Activated CD8-positive, alpha-beta T cell treated with anti-CD3 and anti-CD28 coated beads, Interleukin-2, amount 10 ng/mL, durations not matched to agents 7 days and 5 days (primary cell): ENCODE measurements around the gene NCAPG2. TPM values are rescaled to one million over a fixed set of nuclear protein-coding genes. Genes with fewer than 3 reads are reported as not detected.

ENCODE experiments used
- ATAC-seq: fragments of 150-1000 bp; cut with Tn5 transposase; one replicate; pipeline ENCODE4 v1.10.0; 2021; ENCODE audit warnings: moderate library complexity
- CTCF ChIA-PET: fragments of 350-600 bp; sonication (Branson Sonifier 250); formaldehyde crosslinking; loops from one replicate; lab custom pipeline; 2021; ENCODE audit warnings: antibody characterized with exemption; lab: Charles Lee
- POLR2A ChIA-PET: fragments of 350-600 bp; sonication (Branson Sonifier 250); formaldehyde crosslinking; loops from one replicate; lab custom pipeline; 2021; ENCODE audit warnings: antibody characterized with exemption; lab: Charles Lee
- DNase-seq: peaks from one replicate; pipeline ENCODE4 v3.0.0-alpha.2; 2020
- H3K27ac Mint-ChIP-seq: one replicate; pipeline ENCODE4 v1.8.0; 2021; ENCODE audit warnings: mild to moderate bottlenecking, mixed read lengths
- H3K27me3 Mint-ChIP-seq: one replicate; pipeline ENCODE4 v1.8.0; 2021; ENCODE audit warnings: low read depth, mixed read lengths
- H3K36me3 Mint-ChIP-seq: one replicate; pipeline ENCODE4 v1.8.0; 2021; ENCODE audit warnings: low read depth, mixed read lengths
- H3K4me1 Mint-ChIP-seq: one replicate; pipeline ENCODE4 v1.8.0; 2021; ENCODE audit warnings: low read depth, mixed read lengths
- H3K4me3 Mint-ChIP-seq: one replicate; pipeline ENCODE4 v1.8.0; 2021; ENCODE audit warnings: mild to moderate bottlenecking, mixed read lengths
- H3K9me3 Mint-ChIP-seq: one replicate; pipeline ENCODE4 v1.8.0; 2022; ENCODE audit warnings: mixed read lengths; ENCODE audit not compliant: insufficient read depth
- total RNA-seq, 2 experiments: library from RNA; stranded (reverse); gene quantifications; one replicate each; pipeline ENCODE4 v1.2.3, GENCODE V29; 2021

Gene NCAPG2
- total RNA-seq, 2 experiments from 2014 or later = 154 TPM

DNA sequence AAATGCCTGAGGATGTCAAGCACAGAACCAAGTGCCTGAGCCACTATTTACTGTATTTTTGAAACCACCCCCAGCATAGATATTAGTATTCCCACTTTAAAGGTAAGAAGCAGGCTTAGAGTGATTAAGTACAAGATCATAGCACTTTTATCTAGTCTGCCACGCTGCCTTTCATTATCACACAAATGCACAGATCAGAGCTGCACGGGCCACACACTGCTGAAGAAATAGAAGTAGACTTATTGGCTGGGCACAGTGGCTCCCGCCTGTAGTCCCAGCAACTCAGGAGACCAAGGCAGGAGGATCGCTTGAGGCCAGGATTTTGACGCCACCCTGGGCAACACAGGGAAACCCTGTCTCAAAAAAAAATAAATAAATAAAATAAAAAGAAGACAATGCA is 38.2 kb downstream of the NCAPG2 start:
- H3K4me1 Mint-ChIP-seq = peaks cover 5% of the 10 kb centered on the region

DNA sequence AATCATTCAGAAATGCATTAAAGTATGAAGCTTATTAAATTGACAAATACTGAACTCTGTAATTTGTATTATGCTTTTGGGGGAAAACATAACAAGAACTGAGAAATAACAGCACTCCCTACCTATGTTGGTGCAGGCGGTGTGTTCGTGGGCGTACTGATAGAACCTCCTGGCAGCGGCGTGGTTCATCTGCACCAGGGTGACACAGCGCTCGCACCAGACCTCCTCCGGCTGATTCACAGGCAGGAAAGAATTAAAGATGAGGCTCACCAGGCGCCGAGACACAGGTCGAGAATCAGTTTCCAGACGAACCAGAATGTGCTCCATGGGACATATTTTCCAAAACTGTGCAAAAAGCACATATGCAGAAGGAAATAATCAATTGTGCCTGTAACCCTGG is 40.2 kb downstream of the NCAPG2 start:
- no peak for ATAC-seq
- H3K4me3 Mint-ChIP-seq = no peak overlapping the region
- no peak overlapping the region for H3K27ac Mint-ChIP-seq
- no peak for DNase-seq
- peaks cover 53% of the 10 kb centered on the region for H3K36me3 Mint-ChIP-seq
- no peaks in the 10 kb centered on the region for H3K27me3 Mint-ChIP-seq
- no peaks in the 10 kb centered on the region for H3K9me3 Mint-ChIP-seq
- POLR2A ChIA-PET = no interaction called here
- H3K4me1 Mint-ChIP-seq = peaks cover 5% of the 10 kb centered on the region
- CTCF ChIA-PET = interaction anchor here (1.0 kb wide), 1 partner anchor 17 kb away, joined by 4 read pairs; no protein-coding TSS in a partner anchor

More for the DNA sequence above, 38.2 kb downstream of the NCAPG2 start:
- peaks cover 57% of the 10 kb centered on the region for H3K36me3 Mint-ChIP-seq
- DNase-seq = no peak
- no peak overlapping the region for H3K4me3 Mint-ChIP-seq
- POLR2A ChIA-PET = no interaction called here
- CTCF ChIA-PET = no interaction called here
- H3K27ac Mint-ChIP-seq = no peak overlapping the region
- H3K9me3 Mint-ChIP-seq = no peaks in the 10 kb centered on the region
- no peaks in the 10 kb centered on the region for H3K27me3 Mint-ChIP-seq
- ATAC-seq = no peak

DNA sequence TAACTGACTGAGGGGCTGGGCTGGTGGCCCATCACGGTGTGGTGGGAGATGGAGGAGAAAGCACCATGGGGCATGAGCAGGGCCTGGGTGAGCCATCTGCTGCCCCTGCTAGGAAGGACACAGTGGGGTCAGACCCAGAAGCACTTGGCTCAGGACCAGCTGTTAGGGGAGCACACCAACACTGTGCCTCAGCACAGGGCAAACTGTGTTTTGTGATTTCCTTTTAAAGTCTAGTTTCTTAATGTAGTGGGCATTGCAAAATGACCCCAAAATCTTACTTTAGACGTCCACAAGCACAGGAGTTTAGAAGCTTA is 41.2 kb downstream of the NCAPG2 start:
- ATAC-seq = peak; percentile 14
- CTCF ChIA-PET = no interaction called here
- peak overlapping the region; percentile 45 for H3K27ac Mint-ChIP-seq
- peaks cover 47% of the 10 kb centered on the region for H3K36me3 Mint-ChIP-seq
- peaks cover 5% of the 10 kb centered on the region for H3K4me1 Mint-ChIP-seq
- DNase-seq = no peak
- POLR2A ChIA-PET = no interaction called here
- no peaks in the 10 kb centered on the region for H3K27me3 Mint-ChIP-seq
- H3K9me3 Mint-ChIP-seq = no peaks in the 10 kb centered on the region
- H3K4me3 Mint-ChIP-seq = no peak overlapping the region

DNA sequence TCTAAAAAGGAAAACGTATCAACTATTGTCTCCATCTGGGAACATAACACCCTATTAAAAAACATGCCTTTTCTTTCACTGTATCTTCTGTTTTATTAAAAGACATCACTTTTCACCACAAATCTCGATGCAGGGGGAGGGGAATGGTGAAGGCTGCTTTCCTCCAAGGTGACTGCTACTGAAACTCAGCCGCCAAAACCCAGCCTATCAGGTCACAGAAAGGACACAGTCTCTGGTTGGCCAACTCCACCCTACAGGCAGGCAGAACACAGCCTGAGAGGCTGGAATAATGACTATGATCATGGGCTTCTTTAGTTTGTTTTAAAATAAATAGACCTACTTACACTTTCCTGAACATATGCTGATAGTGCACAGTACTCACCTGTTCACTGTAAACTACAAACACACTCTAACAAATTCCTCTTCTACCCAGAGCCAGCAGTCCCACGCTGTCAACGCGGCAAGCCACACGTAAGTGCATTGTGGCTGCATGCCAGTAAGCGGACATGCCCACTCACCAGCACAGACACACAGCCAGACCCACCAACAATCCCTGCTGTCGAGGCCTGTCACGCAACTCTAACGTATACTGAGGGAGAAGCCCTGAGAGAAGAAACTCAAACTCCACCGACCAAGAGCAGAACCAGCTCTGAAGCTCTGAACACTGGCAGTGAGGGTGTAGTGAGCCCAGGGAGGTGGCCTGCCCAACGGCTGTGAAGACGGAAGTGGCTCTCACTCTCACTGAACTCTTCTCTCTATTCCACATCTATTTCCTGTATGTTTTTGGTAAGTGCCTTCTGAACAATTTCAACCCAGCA is 41.8 kb downstream of the NCAPG2 start:
- ChIA-PET POLR2A (no interaction called here), CTCF (no interaction called here)
- Mint-ChIP-seq H3K4me1 (peaks cover 5% of the 10 kb centered on the region), H3K4me3 (no peak overlapping the region), H3K27me3 (no peaks in the 10 kb centered on the region), H3K9me3 (no peaks in the 10 kb centered on the region), H3K36me3 (peaks cover 52% of the 10 kb centered on the region), H3K27ac (peak overlapping the region; percentile 45)
- DNase-seq = no peak
- peak; percentile 39 for ATAC-seq

DNA sequence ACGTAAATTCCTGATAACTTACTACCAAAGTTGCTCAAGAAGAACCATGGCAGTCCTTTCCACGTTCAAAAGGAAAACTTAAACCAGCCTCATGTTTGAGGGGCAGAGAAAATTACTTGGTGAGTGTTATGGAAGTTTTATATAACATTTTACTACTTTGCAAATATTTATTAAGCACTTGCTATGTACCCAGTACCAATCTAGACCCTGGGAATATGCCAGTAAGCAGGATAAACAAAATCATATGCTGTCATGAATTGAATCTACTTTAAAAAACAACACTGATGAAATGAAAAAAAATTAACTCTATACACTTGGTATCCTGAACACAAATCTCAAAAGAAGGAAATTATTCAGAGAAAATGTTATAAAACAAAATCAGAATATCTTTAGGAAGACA is 46.1 kb downstream of the NCAPG2 start:
- ChIA-PET POLR2A (interaction anchor here (0.6 kb wide), 1 partner anchor 26 kb away, joined by 3 read pairs; no protein-coding TSS in a partner anchor), CTCF (no interaction called here)
- Mint-ChIP-seq H3K9me3 (no peaks in the 10 kb centered on the region), H3K27ac (no peak overlapping the region), H3K27me3 (no peaks in the 10 kb centered on the region), H3K36me3 (peaks cover 67% of the 10 kb centered on the region), H3K4me1 (peaks cover 20% of the 10 kb centered on the region), H3K4me3 (no peak overlapping the region)
- no peak for DNase-seq
- no peak for ATAC-seq

DNA sequence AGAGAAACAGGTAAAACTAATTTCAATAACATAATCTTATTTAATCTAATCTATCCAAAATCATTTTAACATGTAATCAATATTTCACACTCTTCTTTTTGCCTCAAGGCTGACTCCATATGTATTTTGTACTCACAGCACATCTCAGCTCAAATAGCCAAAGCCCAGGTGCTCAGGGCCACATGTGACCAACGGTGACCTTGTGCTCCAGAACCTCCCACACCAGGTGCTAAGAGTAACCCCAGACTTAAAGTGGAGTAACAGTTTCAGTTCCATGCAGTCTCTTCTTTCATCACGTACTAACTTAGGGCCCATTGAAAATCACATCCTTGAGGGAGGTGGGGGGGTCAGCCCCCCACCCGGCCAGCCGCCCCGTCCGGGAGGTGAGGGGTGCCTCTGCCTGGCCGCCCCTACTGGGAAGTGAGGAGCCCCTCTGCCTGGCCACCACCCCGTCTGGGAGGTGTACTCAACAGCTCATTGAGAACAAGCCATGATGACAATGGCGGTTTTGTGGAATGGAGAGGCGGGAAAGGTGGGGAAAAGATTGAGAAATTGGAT is 47.3 kb downstream of the NCAPG2 start:
- DNase-seq (no peak), ATAC-seq (no peak)
- Mint-ChIP-seq H3K36me3 (peaks cover 60% of the 10 kb centered on the region), H3K9me3 (no peaks in the 10 kb centered on the region), H3K4me1 (peaks cover 16% of the 10 kb centered on the region), H3K27ac (no peak overlapping the region), H3K27me3 (no peaks in the 10 kb centered on the region), H3K4me3 (no peak overlapping the region)
- CTCF ChIA-PET = interaction anchor here (2.1 kb wide), 1 partner anchor 320 kb away, joined by 6 read pairs; no protein-coding TSS in a partner anchor
- POLR2A ChIA-PET = interaction anchor here (0.6 kb wide), 1 partner anchor 154 kb away, joined by 3 read pairs; no protein-coding TSS in a partner anchor

DNA sequence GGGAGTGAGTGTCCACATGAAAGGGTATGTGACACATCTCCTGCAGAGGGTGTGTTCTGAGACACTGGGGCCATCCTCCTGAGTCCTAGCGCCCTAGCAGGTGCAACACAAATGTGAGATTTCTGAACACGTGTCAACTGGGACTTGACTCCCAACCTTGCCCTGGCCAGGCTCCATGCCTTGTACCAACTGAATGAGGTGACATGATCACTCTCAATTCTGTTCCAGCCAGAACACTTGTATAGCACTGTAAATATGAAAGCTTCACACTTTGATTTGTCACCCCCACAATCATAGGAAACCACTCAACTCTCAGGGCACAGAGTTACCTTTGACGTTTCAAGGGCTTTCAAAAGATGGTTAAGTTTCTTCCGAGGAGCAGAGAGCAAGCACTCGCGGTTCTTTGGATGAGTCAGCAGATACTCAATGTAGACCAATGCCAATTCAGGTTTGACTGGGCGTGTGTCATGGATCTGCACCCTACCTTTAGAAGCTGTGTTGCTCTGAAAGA is 48.6 kb downstream of the NCAPG2 start:
- no peak overlapping the region for H3K4me3 Mint-ChIP-seq
- ATAC-seq = peak; percentile 84
- peak; percentile 68 for DNase-seq
- no peaks in the 10 kb centered on the region for H3K9me3 Mint-ChIP-seq
- H3K36me3 Mint-ChIP-seq = peaks cover 65% of the 10 kb centered on the region
- ChIA-PET POLR2A (interaction anchor here (0.9 kb wide), 1 partner anchor 50 kb away, joined by 3 read pairs; no protein-coding TSS in a partner anchor), CTCF (interaction anchor here (2.1 kb wide), 1 partner anchor 321 kb away, joined by 6 read pairs; no protein-coding TSS in a partner anchor)
- peaks cover 16% of the 10 kb centered on the region for H3K4me1 Mint-ChIP-seq
- no peaks in the 10 kb centered on the region for H3K27me3 Mint-ChIP-seq
- H3K27ac Mint-ChIP-seq = peak overlapping the region; percentile 68

DNA sequence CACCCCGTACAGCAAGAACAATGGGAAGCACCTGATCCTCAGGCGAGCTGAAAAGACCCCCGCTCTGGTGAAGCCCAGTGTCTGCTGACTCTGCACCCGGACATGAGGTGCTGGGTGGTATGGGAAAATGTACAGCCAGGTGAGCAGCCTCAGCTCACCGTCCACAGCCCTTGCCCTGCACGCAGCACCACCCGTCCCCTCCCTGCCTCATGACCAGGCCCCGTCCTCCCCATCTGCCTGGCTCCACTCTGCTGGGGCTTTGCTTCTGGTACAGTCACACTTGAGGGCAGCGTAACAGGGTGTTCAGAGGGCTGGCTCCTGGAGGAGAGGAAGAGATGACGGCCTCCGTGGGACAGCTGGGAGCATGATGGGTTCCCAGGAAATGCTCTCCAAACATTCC is 49.1 kb downstream of the NCAPG2 start:
- no peak for ATAC-seq
- H3K27ac Mint-ChIP-seq = no peak overlapping the region
- no peak overlapping the region for H3K4me3 Mint-ChIP-seq
- H3K27me3 Mint-ChIP-seq = no peaks in the 10 kb centered on the region
- POLR2A ChIA-PET = no interaction called here
- CTCF ChIA-PET = interaction anchor here (2.1 kb wide), 1 partner anchor 322 kb away, joined by 6 read pairs; no protein-coding TSS in a partner anchor
- no peaks in the 10 kb centered on the region for H3K9me3 Mint-ChIP-seq
- peaks cover 65% of the 10 kb centered on the region for H3K36me3 Mint-ChIP-seq
- H3K4me1 Mint-ChIP-seq = peaks cover 16% of the 10 kb centered on the region
- DNase-seq = no peak

DNA sequence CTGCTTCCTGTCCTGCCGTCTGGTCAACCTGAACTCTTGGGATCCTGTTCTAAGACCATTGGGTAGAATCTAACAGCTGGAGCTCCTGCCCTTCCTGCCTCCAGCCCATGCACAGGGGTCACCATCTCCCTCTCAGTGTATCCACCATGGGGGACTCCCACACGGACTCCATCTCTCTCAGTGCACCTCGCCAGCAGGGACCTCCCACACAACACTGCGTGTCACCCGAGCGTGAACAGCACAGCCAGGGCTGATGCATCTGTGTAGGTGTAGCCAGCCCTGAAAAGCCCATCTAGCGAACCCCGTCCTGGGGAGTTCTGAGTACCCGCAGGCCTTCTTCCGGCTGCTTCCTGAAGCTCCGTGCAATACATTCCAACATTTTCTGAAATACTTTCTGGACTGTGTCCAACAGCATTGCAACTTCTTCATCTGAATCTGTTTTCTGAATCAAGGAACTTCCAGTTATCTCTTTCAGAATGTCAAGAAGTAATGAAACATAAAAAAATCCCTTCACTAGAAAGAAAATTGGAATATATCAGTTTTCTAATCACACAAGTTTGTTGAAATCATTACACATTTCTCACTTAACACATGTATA is 52.5 kb downstream of the NCAPG2 start:
- H3K9me3 Mint-ChIP-seq = no peaks in the 10 kb centered on the region
- peaks cover 83% of the 10 kb centered on the region for H3K36me3 Mint-ChIP-seq
- POLR2A ChIA-PET = no interaction called here
- DNase-seq (no peak), ATAC-seq (no peak)
- peaks cover 18% of the 10 kb centered on the region for H3K4me1 Mint-ChIP-seq
- CTCF ChIA-PET = no interaction called here
- no peak overlapping the region for H3K4me3 Mint-ChIP-seq
- H3K27me3 Mint-ChIP-seq = no peaks in the 10 kb centered on the region
- no peak overlapping the region for H3K27ac Mint-ChIP-seq

DNA sequence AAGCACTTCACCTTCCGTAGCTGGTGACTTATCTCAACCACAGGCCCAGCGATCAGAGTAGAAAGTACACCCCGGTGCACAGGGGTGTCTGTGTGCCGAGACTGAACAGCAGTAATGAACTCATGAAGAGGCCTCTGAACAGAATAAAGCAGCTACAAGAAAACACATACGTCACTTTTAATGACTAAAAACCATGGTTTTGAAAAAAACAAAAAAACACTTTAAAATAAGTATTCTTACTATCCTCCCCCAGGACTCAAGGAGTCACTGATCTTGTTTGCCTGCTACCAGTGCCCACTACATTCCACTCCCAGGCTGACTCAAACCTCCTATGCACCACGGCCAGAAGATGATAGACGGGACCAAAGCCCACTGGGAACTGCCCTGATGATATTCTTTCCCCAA is 53.8 kb downstream of the NCAPG2 start:
- Mint-ChIP-seq H3K27ac (no peak overlapping the region), H3K4me1 (peaks cover 10% of the 10 kb centered on the region), H3K4me3 (no peak overlapping the region), H3K9me3 (no peaks in the 10 kb centered on the region), H3K36me3 (peaks cover 78% of the 10 kb centered on the region), H3K27me3 (no peaks in the 10 kb centered on the region)
- DNase-seq (no peak), ATAC-seq (no peak)
- CTCF ChIA-PET = no interaction called here
- POLR2A ChIA-PET = no interaction called here

DNA sequence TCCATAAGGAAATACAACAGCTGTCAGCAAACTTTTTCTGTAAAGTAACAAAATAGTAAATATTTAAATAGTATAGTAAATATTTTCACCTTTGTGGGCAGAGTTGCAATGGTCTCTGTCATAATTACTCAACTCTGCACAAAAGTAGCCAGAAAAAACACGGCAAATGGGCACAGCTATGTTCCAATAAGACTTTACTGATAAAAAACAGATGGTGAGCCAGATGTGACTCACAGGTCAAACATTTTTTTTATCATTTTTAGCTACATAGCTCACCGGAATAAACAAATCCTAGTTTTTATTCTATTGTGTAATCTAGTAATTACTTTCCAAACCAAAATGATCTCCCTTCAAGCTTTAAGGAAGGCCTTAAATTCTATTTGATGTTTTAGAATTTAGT is 55.3 kb downstream of the NCAPG2 start:
- Mint-ChIP-seq H3K9me3 (no peaks in the 10 kb centered on the region), H3K27me3 (no peaks in the 10 kb centered on the region), H3K4me1 (peaks cover 9% of the 10 kb centered on the region), H3K27ac (no peak overlapping the region), H3K4me3 (no peak overlapping the region), H3K36me3 (peaks cover 80% of the 10 kb centered on the region)
- DNase-seq = no peak
- ATAC-seq = no peak
- ChIA-PET CTCF (interaction anchor here (0.7 to 1.1 kb wide), 3 partner anchors 15 to 327 kb away, joined by 3 to 4 read pairs (median 3); no protein-coding TSS in a partner anchor), POLR2A (no interaction called here)

DNA sequence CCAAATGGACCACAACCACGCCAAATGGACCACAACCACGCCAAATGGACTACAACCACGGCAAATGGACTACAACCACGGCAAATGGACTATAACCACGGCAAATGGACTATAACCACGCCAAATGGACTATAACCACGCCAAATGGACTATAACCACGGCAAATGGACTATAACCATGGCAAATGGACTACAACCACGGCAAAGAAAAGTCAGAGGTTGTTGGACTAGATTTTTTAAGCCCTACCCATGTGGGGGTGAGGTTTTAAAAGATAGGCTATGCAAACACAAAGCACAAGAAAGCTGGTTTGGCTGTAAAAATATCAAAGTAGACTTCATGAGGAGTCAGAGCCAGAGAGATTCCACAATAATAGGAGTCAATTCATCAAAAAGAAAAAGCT is 55.8 kb downstream of the NCAPG2 start:
- CTCF ChIA-PET = no interaction called here
- no peak overlapping the region for H3K27ac Mint-ChIP-seq

More for the DNA sequence above, 55.8 kb downstream of the NCAPG2 start:
- Mint-ChIP-seq H3K36me3 (peaks cover 80% of the 10 kb centered on the region), H3K27me3 (no peaks in the 10 kb centered on the region), H3K4me1 (peaks cover 9% of the 10 kb centered on the region), H3K9me3 (no peaks in the 10 kb centered on the region), H3K4me3 (no peak overlapping the region)
- DNase-seq (no peak), ATAC-seq (no peak)
- POLR2A ChIA-PET = no interaction called here
